Loucy (cell line): ENCODE measurements around the gene RGS6.
A peak's percentile ranks its signal among the peaks of the same experiment; 100 is the strongest.

ENCODE experiments used
- H2AFZ ChIP-seq: fragments of 200-600 bp; sonication (generic); 2 replicates; pipeline ENCODE4 v1.6.0; 2016; ENCODE audit warnings: antibody characterized with exemption, mild to moderate bottlenecking, low read length, moderate library complexity
- H3F3A ChIP-seq: fragments of 200-600 bp; 2 replicates; pipeline ENCODE4 v1.6.0; 2016; ENCODE audit warnings: antibody characterized with exemption, low read depth, mild to moderate bottlenecking
- H3K27me3 ChIP-seq: fragments of 200-600 bp; sonication (generic); 2 replicates; pipeline ENCODE4 v1.6.1; 2014; ENCODE audit warnings: low read length, mild to moderate bottlenecking; ENCODE audit not compliant: insufficient read depth, poor library complexity, severe bottlenecking
- H3K36me3 ChIP-seq: fragments of 200-600 bp; sonication (generic); 2 replicates; pipeline ENCODE4 v1.6.1; 2016; ENCODE audit warnings: low read length; ENCODE audit not compliant: insufficient read depth
- H3K4me1 ChIP-seq: fragments of 200-600 bp; sonication (generic); 2 replicates; pipeline ENCODE4 v1.5.1; 2014; ENCODE audit warnings: low read length, mild to moderate bottlenecking; ENCODE audit not compliant: insufficient read depth, poor library complexity, severe bottlenecking
- H3K4me2 ChIP-seq: fragments of 200-600 bp; sonication (generic); 2 replicates; pipeline ENCODE4 v1.6.0; 2014; ENCODE audit warnings: antibody characterized with exemption, low read length, low read depth, mild to moderate bottlenecking; ENCODE audit not compliant: poor library complexity, severe bottlenecking
- H3K4me3 ChIP-seq: fragments of 200-600 bp; sonication (generic); 2 replicates; pipeline ENCODE4 v1.5.1; 2014; ENCODE audit warnings: low read length, mild to moderate bottlenecking, mixed read lengths; ENCODE audit not compliant: poor library complexity, severe bottlenecking
- H3K79me2 ChIP-seq: fragments of 200-600 bp; sonication (generic); 2 replicates; pipeline ENCODE4 v1.6.1; 2014; ENCODE audit warnings: low read length; ENCODE audit not compliant: insufficient read depth
- H3K9ac ChIP-seq: fragments of 200-600 bp; sonication (generic); 2 replicates; pipeline ENCODE4 v1.6.0; 2014; ENCODE audit warnings: mild to moderate bottlenecking, low read depth, low read length, moderate library complexity; ENCODE audit not compliant: poor library complexity, severe bottlenecking
- H3K9me2 ChIP-seq: fragments of 200-600 bp; sonication (generic); replicated peaks from 2 replicates; pipeline ENCODE4 v1.6.1; 2016; ENCODE audit warnings: low read depth, low read length, mixed read lengths
- H3K9me3 ChIP-seq: fragments of 200-600 bp; sonication (generic); 2 replicates; pipeline ENCODE4 v1.6.1; 2014; ENCODE audit warnings: mild to moderate bottlenecking, antibody characterized with exemption, low read length, low read depth; ENCODE audit not compliant: insufficient read depth
- H4K20me1 ChIP-seq: fragments of 200-600 bp; sonication (generic); 2 replicates; pipeline ENCODE4 v1.6.0; 2014; ENCODE audit warnings: antibody characterized with exemption, low read length, mild to moderate bottlenecking; ENCODE audit not compliant: insufficient read depth, poor library complexity, severe bottlenecking
- EZH2phosphoT487 ChIP-seq: fragments of 200-600 bp; IDR thresholded peaks from 2 replicates; pipeline ENCODE4 v1.6.1; 2018; ENCODE audit warnings: antibody characterized with exemption, mild to moderate bottlenecking, moderate library complexity, borderline replicate concordance
- TF ChIP-seq, protein P1 (sequence below): fragments of 200-600 bp; sonication (generic); conservative IDR thresholded peaks from 2 replicates; pipeline ENCODE4 v1.5.1; 2014; ENCODE audit warnings: mild to moderate bottlenecking, antibody characterized with exemption, low read length

Gene RGS6

GRCh38 chr14:72104011-72104613 lies 171.9 kb downstream of the RGS6 start:
- Histone ChIP-seq H3K36me3 (no peaks in the 10 kb centered on the region), H3K9me3 (no peaks in the 10 kb centered on the region), H3K4me3 (no peak overlapping the region), H3K9ac (peak overlapping the region; percentile 34), H2AFZ (no peak overlapping the region; the same call in 1 of the 2 replicates), H3K9me2 (no peaks in the 10 kb centered on the region), H4K20me1 (no peaks in the 10 kb centered on the region), H3K79me2 (no peaks in the 10 kb centered on the region), H3K4me1 (peaks cover 49% of the 10 kb centered on the region), H3K4me2 (peak overlapping the region; percentile 36), H3K27me3 (no peaks in the 10 kb centered on the region), H3F3A (peaks cover 3% of the 10 kb centered on the region; the same call in 1 of the 2 replicates)
- TF ChIP-seq, protein P1, sequence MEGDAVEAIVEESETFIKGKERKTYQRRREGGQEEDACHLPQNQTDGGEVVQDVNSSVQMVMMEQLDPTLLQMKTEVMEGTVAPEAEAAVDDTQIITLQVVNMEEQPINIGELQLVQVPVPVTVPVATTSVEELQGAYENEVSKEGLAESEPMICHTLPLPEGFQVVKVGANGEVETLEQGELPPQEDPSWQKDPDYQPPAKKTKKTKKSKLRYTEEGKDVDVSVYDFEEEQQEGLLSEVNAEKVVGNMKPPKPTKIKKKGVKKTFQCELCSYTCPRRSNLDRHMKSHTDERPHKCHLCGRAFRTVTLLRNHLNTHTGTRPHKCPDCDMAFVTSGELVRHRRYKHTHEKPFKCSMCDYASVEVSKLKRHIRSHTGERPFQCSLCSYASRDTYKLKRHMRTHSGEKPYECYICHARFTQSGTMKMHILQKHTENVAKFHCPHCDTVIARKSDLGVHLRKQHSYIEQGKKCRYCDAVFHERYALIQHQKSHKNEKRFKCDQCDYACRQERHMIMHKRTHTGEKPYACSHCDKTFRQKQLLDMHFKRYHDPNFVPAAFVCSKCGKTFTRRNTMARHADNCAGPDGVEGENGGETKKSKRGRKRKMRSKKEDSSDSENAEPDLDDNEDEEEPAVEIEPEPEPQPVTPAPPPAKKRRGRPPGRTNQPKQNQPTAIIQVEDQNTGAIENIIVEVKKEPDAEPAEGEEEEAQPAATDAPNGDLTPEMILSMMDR, result peak; percentile 94
- no peak for TF ChIP-seq EZH2phosphoT487

GRCh38 chr14:72111911-72112310 lies 179.7 kb downstream of the RGS6 start:
- no peaks in the 10 kb centered on the region for H3K36me3 ChIP-seq
- H3K79me2 ChIP-seq, result peaks cover 46% of the 10 kb centered on the region; the same call in 1 of the 2 replicates
- no peaks in the 10 kb centered on the region for H4K20me1 ChIP-seq
- H3F3A ChIP-seq, result peaks cover 23% of the 10 kb centered on the region; the same call in 1 of the 2 replicates
- H3K27me3 ChIP-seq, result no peaks in the 10 kb centered on the region
- no peaks in the 10 kb centered on the region for H3K9me3 ChIP-seq
- TF ChIP-seq EZH2phosphoT487, result no peak
- TF ChIP-seq, protein P1, result no peak
- H3K4me1 ChIP-seq, result peaks cover 90% of the 10 kb centered on the region
- H2AFZ ChIP-seq, result no peak overlapping the region
- H3K4me2 ChIP-seq, result no peak overlapping the region
- no peaks in the 10 kb centered on the region for H3K9me2 ChIP-seq
- no peak overlapping the region for H3K4me3 ChIP-seq
- peak overlapping the region; percentile 84 for H3K9ac ChIP-seq

GRCh38 chr14:72118841-72119240 lies 186.6 kb downstream of the RGS6 start:
- no peaks in the 10 kb centered on the region for H4K20me1 ChIP-seq
- H2AFZ ChIP-seq, result no peak overlapping the region
- H3K9ac ChIP-seq, result no peak overlapping the region
- no peaks in the 10 kb centered on the region for H3K36me3 ChIP-seq
- H3F3A ChIP-seq, result peaks cover 8% of the 10 kb centered on the region; the same call in 1 of the 2 replicates
- no peaks in the 10 kb centered on the region for H3K9me2 ChIP-seq
- H3K27me3 ChIP-seq, result no peaks in the 10 kb centered on the region
- no peak for TF ChIP-seq EZH2phosphoT487
- TF ChIP-seq, protein P1, result no peak
- peaks cover 97% of the 10 kb centered on the region for H3K4me1 ChIP-seq
- peaks cover 54% of the 10 kb centered on the region; the same call in 1 of the 2 replicates for H3K79me2 ChIP-seq
- H3K4me2 ChIP-seq, result no peak overlapping the region
- H3K4me3 ChIP-seq, result no peak overlapping the region
- no peaks in the 10 kb centered on the region for H3K9me3 ChIP-seq
